Ovary (tissue), 9 donors: ENCODE results near the gene PEPD. TPM values are rescaled to one million over a fixed set of nuclear protein-coding genes. Genes with fewer than 3 reads are reported as not detected.

ENCODE experiments used
- DNase-seq, 5 donors: peaks; one replicate each; pipeline ENCODE4 v3.0.0-alpha.2; 2019 to 2020
- H3K27ac ChIP-seq, 2 donors: fragments of 200-600 bp; one replicate each; pipeline versions ENCODE4 v1.5.1 to v1.8.0; 2019 to 2022
- H3K27me3 ChIP-seq: fragments of 200-600 bp; one replicate; pipeline ENCODE4 v1.8.0; 2022
- H3K36me3 ChIP-seq: fragments of 200-600 bp; sonication (generic); one replicate; pipeline ENCODE4 v1.5.1; 2019
- H3K4me1 ChIP-seq: one replicate; pipeline ENCODE4 v1.8.1; 2013; ENCODE audit warnings: mild to moderate bottlenecking, moderate library complexity; ENCODE audit not compliant: insufficient read depth
- H3K4me3 ChIP-seq: fragments of 200-600 bp; sonication (generic); one replicate; pipeline ENCODE4 v1.5.1; 2017
- H3K9me3 ChIP-seq, 2 donors: fragments of 200-600 bp in 1 of 2; sonication (generic) in 1 of 2; one replicate each; pipeline versions ENCODE4 v1.5.1 to v1.8.1; 2013 to 2019; ENCODE audit warnings: mild to moderate bottlenecking in 1 of 2, moderate library complexity in 1 of 2
- EP300 ChIP-seq: sonication (generic); formaldehyde crosslinking; IDR thresholded peaks from one replicate; pipeline ENCODE4 v1.6.1; 2017; ENCODE audit warnings: antibody characterized with exemption
- POLR2A ChIP-seq: fragments of 450-650 bp; IDR thresholded peaks from one replicate; pipeline ENCODE4 v1.6.1; 2017; ENCODE audit warnings: antibody characterized with exemption, mild to moderate bottlenecking, moderate library complexity
- WGBS, 3 donors: extraction: QIAGEN DNeasy Blood & Tissue Kit in 1 of 3; methylation state at CpG; one replicate each; pipeline versions ENCODE4 v1.1.5 to v1.1.7; 2013 to 2017; 5-methylcytosine and 5-hydroxymethylcytosine counted together
- intact Hi-C, 4 donors: fragments of 100-400 bp; cut with DNase I; formaldehyde crosslinking; loops; one replicate each; pipeline versions ENCODE4 v1.11.0 to v1.15.1; 2022 to 2023
- polyA plus RNA-seq, 2 donors: library from polyadenylated mRNA; stranded (reverse); fragments of 200-250 nt in 1 of 2; fragments of 350-450 nt in 1 of 2; fragmentation: Illumina TruSeq in 1 of 2; extraction: RNeasy Lipid Tissue Mini Kit (QIAGEN cat#74804) in 1 of 2; gene quantifications; one replicate each; pipeline ENCODE4 v1.2.3, GENCODE V29; 2013 to 2014
- total RNA-seq, 7 donors: library from RNA; depleted of rRNA in 2 of 7; stranded (reverse); fragments of >200 nt in 2 of 7; fragmentation: NEBNext Ultra II Directional in 3 of 7; extraction: Animal tissue kit (Norgen Biotek cat#: 25700) in 3 of 7; gene quantifications; one replicate each; pipeline versions ENCODE4 v1.1.0 to v1.2.4, GENCODE V29; 2016 to 2023
- TF ChIP-seq, protein P1 (sequence below), 3 donors: fragments of 450-650 bp in 2 of 3; fragments of 200-600 bp in 1 of 3; IDR thresholded peaks; one replicate each; pipeline versions ENCODE4 v1.5.1 to v1.8.0; 2016 to 2022; ENCODE audit warnings: antibody characterized with exemption in 3 of 3, mild to moderate bottlenecking in 1 of 3
- donor health status: DM: no; HTN: no; CAD: no; lungs with moderate emphysema.
- donor health status: DM: no; HTN: no; CAD: no.
- donor health status: Bipolar disorder and iron deficiency.
- donor health status: DM: yes; HTN: yes; CAD: no.
- donor health status: DM: no; HTN: no; CAD: no.
- donor health status: DM: yes; HTN: yes; CAD: no.

Gene PEPD
- total and polyA plus RNA-seq, 9 donors, result 38.7 to 66.9 (median 58.9) TPM

DNA sequence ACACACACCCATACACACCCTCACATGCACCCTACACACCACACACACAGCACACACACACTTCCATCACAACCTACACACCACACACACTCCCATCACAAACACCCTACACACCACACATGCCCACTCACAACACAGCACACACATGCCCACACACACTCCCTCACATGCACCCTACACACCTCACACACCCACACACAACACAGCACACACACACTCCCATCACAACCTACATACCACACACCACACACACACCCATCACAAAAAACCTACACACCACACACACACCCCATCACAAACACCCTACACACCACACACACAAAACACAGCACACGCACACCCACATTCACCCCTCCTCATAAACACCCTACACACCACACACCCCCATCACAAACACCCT is 15.1 kb downstream of the PEPD start:
- no peaks in the 10 kb centered on the region for H3K9me3 ChIP-seq
- no peaks in the 10 kb centered on the region for H3K4me1 ChIP-seq
- TF ChIP-seq EP300, result no peak
- no peak for TF ChIP-seq POLR2A
- TF ChIP-seq, protein P1, sequence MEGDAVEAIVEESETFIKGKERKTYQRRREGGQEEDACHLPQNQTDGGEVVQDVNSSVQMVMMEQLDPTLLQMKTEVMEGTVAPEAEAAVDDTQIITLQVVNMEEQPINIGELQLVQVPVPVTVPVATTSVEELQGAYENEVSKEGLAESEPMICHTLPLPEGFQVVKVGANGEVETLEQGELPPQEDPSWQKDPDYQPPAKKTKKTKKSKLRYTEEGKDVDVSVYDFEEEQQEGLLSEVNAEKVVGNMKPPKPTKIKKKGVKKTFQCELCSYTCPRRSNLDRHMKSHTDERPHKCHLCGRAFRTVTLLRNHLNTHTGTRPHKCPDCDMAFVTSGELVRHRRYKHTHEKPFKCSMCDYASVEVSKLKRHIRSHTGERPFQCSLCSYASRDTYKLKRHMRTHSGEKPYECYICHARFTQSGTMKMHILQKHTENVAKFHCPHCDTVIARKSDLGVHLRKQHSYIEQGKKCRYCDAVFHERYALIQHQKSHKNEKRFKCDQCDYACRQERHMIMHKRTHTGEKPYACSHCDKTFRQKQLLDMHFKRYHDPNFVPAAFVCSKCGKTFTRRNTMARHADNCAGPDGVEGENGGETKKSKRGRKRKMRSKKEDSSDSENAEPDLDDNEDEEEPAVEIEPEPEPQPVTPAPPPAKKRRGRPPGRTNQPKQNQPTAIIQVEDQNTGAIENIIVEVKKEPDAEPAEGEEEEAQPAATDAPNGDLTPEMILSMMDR (IDR thresholded peaks at IDR 0.05), result no peak
- DNase-seq, result no peak
- no peak overlapping the region for H3K27ac ChIP-seq
- intact Hi-C loops, result no loop called here
- H3K4me3 ChIP-seq, result no peak overlapping the region
- WGBS, 3 donors, result 96 to 98% (median 97%) methylated on average over 1 of the region's 1 CpG
- H3K36me3 ChIP-seq, result no peaks in the 10 kb centered on the region
- H3K27me3 ChIP-seq, result no peaks in the 10 kb centered on the region

DNA sequence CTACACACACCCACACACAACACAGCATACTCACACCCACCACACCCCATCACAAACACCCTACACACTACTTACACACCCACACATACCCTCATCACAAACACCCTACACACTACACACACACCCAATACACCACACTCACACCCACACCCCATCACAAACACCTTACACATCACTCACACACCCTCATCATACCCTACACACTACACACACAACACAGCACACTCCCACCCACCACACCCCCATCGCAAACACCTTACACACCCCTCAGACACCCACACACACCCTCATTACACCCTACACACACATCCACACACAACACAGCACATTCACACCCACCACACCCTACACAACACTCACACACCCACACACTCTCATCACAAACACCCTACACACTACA is 15.8 kb downstream of the PEPD start:
- no peak for DNase-seq
- TF ChIP-seq, protein P1 (IDR thresholded peaks at IDR 0.05), result no peak
- TF ChIP-seq POLR2A (no peak), EP300 (no peak)
- no peak overlapping the region for H3K27ac ChIP-seq
- H3K4me3 ChIP-seq, result no peak overlapping the region
- no peaks in the 10 kb centered on the region for H3K36me3 ChIP-seq
- H3K27me3 ChIP-seq, result no peaks in the 10 kb centered on the region
- H3K9me3 ChIP-seq, result no peaks in the 10 kb centered on the region
- 97 to 98% (median 98%) methylated on average over 1 of the region's 1 CpG for WGBS, 3 donors
- H3K4me1 ChIP-seq, result no peaks in the 10 kb centered on the region
- intact Hi-C loops, result no loop called here

DNA sequence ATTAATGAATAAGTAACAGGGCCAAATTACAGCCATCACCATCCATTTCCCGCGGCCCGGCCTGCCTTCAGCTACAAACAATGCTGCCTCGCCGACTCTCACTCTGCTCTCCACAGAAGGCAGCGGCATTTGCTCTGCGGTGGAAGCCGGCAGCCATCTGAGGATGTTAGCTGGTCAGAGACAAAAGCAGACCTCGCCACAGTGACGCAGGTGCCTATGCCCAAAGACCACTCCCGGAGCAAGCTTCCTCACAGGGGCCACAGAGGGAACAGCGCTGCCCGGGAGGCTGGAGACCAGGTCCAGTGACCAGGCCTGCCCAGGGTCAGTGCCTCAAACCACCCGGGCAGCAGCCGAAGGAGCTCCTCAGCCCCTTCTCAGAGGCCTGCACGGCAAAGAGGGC is 16.4 kb downstream of the PEPD start:
- 83 to 89% (median 84%) methylated on average over 15 to 16 of the region's 16 CpGs for WGBS, 3 donors

DNA sequence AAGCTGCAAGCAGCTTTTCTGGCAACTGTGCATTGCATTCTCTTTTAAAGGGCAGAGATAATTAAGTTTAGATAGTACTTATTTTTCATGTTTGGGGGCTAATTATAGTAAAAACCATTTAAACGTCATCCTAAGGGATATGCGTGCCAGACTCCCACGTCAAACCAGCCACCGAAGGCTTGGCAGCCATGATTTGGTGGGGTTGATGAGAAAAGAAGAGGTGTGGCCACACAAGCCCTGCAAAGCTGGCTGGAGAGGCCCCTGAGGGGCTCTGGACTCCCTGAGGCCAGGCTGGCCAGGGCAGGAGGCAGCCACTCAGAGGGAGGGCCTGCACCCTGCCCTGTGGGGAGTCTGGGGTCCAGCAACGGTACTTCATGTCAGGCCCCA is 17.5 kb downstream of the PEPD start:
- no peaks in the 10 kb centered on the region for H3K36me3 ChIP-seq
- DNase-seq, result no peak
- TF ChIP-seq EP300, result no peak
- no peak for TF ChIP-seq POLR2A
- TF ChIP-seq, protein P1 (IDR thresholded peaks at IDR 0.05), result no peak
- intact Hi-C loops, result no loop called here
- 68 to 76% (median 75%) methylated on average over 5 of the region's 5 CpGs for WGBS, 3 donors
- no peak overlapping the region for H3K27ac ChIP-seq
- H3K4me3 ChIP-seq, result no peak overlapping the region
- no peaks in the 10 kb centered on the region for H3K27me3 ChIP-seq
- no peaks in the 10 kb centered on the region for H3K9me3 ChIP-seq
- no peaks in the 10 kb centered on the region for H3K4me1 ChIP-seq

More for the DNA sequence above, 16.4 kb downstream of the PEPD start:
- intact Hi-C loops, result no loop called here
- no peak overlapping the region for H3K27ac ChIP-seq
- H3K9me3 ChIP-seq, result no peaks in the 10 kb centered on the region
- no peak overlapping the region for H3K4me3 ChIP-seq
- no peak for DNase-seq
- no peaks in the 10 kb centered on the region for H3K36me3 ChIP-seq
- no peaks in the 10 kb centered on the region for H3K27me3 ChIP-seq
- TF ChIP-seq POLR2A, result no peak
- TF ChIP-seq, protein P1 (IDR thresholded peaks at IDR 0.05), result no peak
- no peak for TF ChIP-seq EP300
- no peaks in the 10 kb centered on the region for H3K4me1 ChIP-seq
